Measurements from ENCODE around the gene CFD.

Gene CFD

GRCh38 chr19:812747-813218, 46.7 kb upstream of the CFD start:
- DNase-seq, result no peak
- TF ChIP-seq CTCF (IDR thresholded peaks at IDR 0.05; ENCODE audit: low read depth, low read length, missing control alignments), result no peak
- Histone ChIP-seq H3K36me3 (replicated peaks) (peaks cover 63% of the 10 kb centered on the region), H3K27me3 (replicated peaks) (no peaks in the 10 kb centered on the region), H3K4me3 (ENCODE audit: low read depth, low read length) (no peak overlapping the region), H3K27ac (no peak overlapping the region)
- in situ Hi-C loops (cut with HindIII; ENCODE audit: low pct_ligation_motif_present, low sequenced_read_pairs), result no loop called here

DNA sequence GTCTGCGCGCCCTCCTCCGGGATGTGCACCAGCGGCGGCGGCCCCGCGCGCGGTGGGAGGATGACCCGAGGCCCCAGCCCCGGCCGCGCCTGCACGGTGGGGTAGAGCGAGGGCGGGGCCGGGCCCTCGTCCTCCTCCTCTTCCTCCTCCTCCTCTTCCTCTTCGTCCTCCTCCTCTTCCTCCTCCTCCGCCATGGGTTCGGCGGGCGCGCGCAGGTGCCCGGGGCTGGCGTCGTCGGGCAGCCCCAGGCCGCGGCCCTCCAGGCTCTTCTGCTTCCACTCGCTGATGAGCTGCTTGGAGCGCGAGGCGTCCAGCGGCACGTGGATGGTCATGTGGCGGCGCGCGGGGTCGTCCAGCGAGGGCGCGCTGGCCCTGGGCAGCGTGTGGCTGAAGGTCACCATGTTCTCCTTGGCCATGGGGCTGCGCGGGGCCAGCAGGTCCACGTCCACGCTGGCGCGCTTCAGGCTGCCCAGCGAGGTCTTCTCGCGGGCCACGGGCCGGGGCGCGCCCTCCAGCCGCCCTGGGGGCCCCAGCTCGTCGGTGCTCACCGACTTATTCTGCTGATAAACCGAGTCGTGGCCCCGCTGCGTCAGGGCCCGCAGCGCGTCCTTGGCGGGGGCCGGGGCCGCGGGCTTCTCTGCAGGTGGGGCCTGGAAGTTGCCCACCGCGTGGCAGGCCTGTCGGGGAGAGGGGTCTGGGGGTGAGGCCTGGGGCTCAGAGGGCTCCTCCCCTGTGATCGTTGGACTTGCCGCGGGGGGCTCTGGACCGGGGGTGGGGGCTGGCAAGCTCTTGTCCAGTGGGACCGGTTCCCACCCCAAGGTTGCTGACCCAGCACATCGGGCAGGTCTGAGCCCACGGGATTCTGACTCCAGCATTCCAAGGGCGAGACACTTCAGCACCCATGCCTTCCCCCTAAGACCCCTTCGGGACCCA, 46.0 kb upstream of the CFD start:
- in situ Hi-C loops (cut with HindIII; ENCODE audit: low pct_ligation_motif_present, low sequenced_read_pairs), result no loop called here
- H3K27me3 ChIP-seq (replicated peaks), result no peaks in the 10 kb centered on the region
- peaks cover 58% of the 10 kb centered on the region for H3K36me3 ChIP-seq (replicated peaks)
- H3K27ac ChIP-seq, result no peak overlapping the region
- H3K4me3 ChIP-seq (ENCODE audit: low read depth, low read length), result no peak overlapping the region
- no peak for TF ChIP-seq CTCF (IDR thresholded peaks at IDR 0.05; ENCODE audit: low read depth, low read length, missing control alignments)
- no peak for DNase-seq

DNA sequence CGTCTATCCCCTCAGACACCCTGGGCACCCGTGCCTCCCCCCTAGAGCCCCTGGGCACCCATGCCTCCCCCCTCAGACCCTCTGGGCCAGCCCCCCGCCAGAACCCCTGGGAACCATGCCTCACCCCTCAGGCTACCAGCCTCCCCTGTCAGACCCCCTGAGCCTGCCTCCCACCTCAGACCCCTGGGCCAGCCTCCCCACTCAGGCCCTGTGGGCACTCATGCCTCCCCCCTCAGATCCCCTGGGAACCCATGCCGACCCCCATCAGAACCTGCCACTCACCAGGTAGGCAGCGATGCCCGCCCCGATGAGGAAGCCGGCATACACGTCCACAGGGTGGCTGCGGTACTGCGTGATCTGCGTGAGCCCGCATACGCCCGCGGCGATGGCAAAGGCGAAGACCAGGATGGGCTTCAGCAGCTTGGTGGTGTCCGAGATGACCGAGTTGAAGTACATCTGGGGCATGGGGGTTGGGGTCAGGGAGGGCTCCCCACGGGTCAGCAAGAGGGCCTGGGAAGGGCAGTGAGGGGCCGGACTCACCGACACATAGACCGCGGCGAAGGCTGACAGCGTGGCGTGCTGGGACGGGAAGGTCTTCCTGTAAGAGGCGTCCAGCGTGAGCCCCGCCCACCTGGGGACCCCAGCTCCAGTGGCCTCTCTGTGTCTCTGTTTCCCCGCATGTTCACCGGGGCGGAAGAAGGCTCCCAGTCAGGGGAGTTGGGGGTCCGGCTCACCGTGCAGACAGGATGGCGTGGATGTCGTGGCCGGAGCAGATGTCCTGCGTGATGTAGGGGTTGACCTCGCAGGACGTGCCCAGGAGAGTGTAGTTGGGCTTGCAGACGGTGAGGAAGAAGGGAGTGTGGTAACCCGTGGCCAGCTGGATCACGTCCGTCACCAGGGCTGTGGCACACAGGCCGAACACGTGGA, 45.0 kb upstream of the CFD start:
- no peaks in the 10 kb centered on the region for H3K27me3 ChIP-seq (replicated peaks)
- TF ChIP-seq CTCF (IDR thresholded peaks at IDR 0.05; ENCODE audit: low read depth, low read length, missing control alignments), result no peak
- in situ Hi-C loops (cut with HindIII; ENCODE audit: low pct_ligation_motif_present, low sequenced_read_pairs), result no loop called here
- no peak overlapping the region for H3K4me3 ChIP-seq (ENCODE audit: low read depth, low read length)
- no peak overlapping the region for H3K27ac ChIP-seq
- H3K36me3 ChIP-seq (replicated peaks), result peaks cover 49% of the 10 kb centered on the region
- DNase-seq, result no peak

DNA sequence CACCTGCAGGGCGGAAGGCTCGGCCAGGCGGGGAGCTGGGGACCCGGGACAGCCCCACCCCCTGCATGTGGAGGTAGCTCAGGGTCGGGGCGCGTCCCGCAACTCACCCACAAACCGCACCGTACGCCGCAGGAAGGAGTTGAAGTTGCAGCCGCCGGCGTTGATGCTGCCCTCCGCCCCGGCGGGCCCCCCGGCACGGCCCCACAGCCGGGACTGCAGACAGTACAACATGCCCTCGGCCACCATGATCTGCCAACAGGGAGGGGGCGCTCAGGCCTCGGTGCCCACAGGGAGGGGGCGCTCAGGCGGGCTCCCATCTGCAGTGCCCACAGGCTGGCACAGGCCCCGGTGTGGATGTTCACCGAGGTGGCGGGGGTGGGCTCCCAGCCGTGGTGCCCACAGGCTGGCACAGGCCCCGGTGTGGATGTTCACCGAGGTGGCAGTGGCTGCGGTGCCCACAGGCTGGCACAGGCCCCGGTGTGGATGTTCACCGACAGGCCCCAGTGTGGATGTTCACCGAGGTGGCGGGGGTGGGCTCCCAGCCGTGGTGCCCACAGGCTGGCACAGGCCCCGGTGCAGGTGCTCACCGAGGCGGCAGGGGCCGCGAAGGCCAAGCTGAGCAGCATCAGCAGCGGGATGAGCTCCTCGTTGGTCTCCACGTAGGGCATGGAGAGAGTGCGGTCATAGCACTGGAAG, 44.2 kb upstream of the CFD start:
- Histone ChIP-seq H3K4me3 (ENCODE audit: low read depth, low read length) (no peak overlapping the region), H3K27ac (no peak overlapping the region), H3K27me3 (replicated peaks) (no peaks in the 10 kb centered on the region), H3K36me3 (replicated peaks) (peaks cover 41% of the 10 kb centered on the region)
- no peak for DNase-seq
- in situ Hi-C loops (cut with HindIII; ENCODE audit: low pct_ligation_motif_present, low sequenced_read_pairs), result no loop called here
- TF ChIP-seq CTCF (IDR thresholded peaks at IDR 0.05; ENCODE audit: low read depth, low read length, missing control alignments), result no peak

DNA sequence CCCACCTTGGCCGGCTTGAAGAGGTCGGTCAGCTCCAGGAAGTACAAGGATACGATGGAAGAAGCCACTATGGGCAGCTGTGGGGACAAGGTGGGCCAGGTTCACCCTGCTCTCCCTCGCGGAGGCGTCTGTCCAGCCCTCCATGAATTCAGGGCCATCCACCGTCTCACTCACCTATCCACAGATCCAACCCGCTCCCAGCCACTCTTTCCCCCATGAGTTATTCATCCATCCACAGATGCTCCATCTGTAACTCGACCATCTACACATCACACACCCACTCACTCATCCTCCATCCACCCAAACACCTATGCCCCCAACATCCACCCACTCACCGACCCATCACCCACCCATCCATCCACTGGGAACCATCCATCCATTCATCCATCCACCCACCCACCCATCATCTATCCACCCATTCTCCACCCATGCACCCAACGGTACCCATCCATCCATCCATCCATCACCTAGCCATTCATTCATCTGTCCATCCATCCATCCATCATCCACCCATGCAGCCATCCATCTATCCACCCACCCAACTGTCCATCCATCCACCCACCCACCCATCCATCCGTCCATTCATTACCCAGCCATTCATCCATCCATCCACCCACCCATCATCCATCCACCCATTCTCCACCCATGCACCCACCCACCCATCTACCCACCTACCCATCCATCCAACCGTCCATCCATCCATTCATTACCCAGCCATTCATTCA, 43.5 kb upstream of the CFD start:
- H3K27me3 ChIP-seq (replicated peaks), result no peaks in the 10 kb centered on the region
- no peak for TF ChIP-seq CTCF (IDR thresholded peaks at IDR 0.05; ENCODE audit: low read depth, low read length, missing control alignments)
- no peak overlapping the region for H3K27ac ChIP-seq
- DNase-seq, result no peak
- H3K4me3 ChIP-seq (ENCODE audit: low read depth, low read length), result no peak overlapping the region
- in situ Hi-C loops (cut with HindIII; ENCODE audit: low pct_ligation_motif_present, low sequenced_read_pairs), result no loop called here
- peaks cover 34% of the 10 kb centered on the region for H3K36me3 ChIP-seq (replicated peaks)

Data from brain microvascular endothelial cell (primary cell).